HCT116 (cell line): Measurements from ENCODE around the gene IL15.

Experiments
- POLR2A ChIP-seq: IDR thresholded peaks from 2 replicates; pipeline ENCODE4 v1.7.0; 2011; ENCODE audit warnings: borderline replicate concordance; ENCODE audit not compliant: insufficient read depth, insufficient read length; ENCODE audit errors: extremely low read depth
- YY1 ChIP-seq: IDR thresholded peaks from 2 replicates; pipeline ENCODE4 v1.6.1; 2011; ENCODE audit warnings: low read length, low read depth, moderate library complexity, mild to moderate bottlenecking; ENCODE audit not compliant: insufficient replicate concordance; ENCODE audit errors: extremely low read depth
- TF ChIP-seq, protein P1 (sequence below), 3 experiments: fragments of 200-600 bp in 1 of 3; sonication (generic) in 1 of 3; IDR thresholded peaks in 2 of 3; conservative IDR thresholded peaks in 1 of 3; 2 replicates each; pipeline ENCODE4 v1.5.1; 2012 to 2017; ENCODE audit warnings: low read depth in 2 of 3, low read length in 2 of 3, antibody characterized with exemption in 1 of 3, borderline replicate concordance in 1 of 3, control low read depth in 1 of 3, mild to moderate bottlenecking in 1 of 3, mixed read lengths in 1 of 3, mixed run types in 1 of 3, moderate library complexity in 1 of 3; ENCODE audit not compliant: insufficient read depth in 1 of 3

- TF ChIP-seq YY1 (no peak), POLR2A (no peak)
- TF ChIP-seq, protein P1, sequence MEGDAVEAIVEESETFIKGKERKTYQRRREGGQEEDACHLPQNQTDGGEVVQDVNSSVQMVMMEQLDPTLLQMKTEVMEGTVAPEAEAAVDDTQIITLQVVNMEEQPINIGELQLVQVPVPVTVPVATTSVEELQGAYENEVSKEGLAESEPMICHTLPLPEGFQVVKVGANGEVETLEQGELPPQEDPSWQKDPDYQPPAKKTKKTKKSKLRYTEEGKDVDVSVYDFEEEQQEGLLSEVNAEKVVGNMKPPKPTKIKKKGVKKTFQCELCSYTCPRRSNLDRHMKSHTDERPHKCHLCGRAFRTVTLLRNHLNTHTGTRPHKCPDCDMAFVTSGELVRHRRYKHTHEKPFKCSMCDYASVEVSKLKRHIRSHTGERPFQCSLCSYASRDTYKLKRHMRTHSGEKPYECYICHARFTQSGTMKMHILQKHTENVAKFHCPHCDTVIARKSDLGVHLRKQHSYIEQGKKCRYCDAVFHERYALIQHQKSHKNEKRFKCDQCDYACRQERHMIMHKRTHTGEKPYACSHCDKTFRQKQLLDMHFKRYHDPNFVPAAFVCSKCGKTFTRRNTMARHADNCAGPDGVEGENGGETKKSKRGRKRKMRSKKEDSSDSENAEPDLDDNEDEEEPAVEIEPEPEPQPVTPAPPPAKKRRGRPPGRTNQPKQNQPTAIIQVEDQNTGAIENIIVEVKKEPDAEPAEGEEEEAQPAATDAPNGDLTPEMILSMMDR (IDR thresholded peaks at IDR 0.05 in 2 of 3, conservative IDR thresholded peaks at IDR 0.05 in 1 of 3; ENCODE audit: borderline replicate concordance in 1 of 3, insufficient read depth in 1 of 3, low read depth in 2 of 3, low read length in 2 of 3) = no peak
Measured at GRCh38 chr4:141635736-141636081, 674 bp upstream of the IL15 start.
